GM12864 (cell line): Measurements from ENCODE around the gene PODNL1.

Experiments
- DNase-seq: peaks from one replicate; pipeline ENCODE4 v3.0.0-alpha.2; 2011; ENCODE audit warnings: low read depth
- H3K4me3 ChIP-seq: 2 replicates; pipeline ENCODE4 v1.5.1; 2011; ENCODE audit warnings: mild to moderate bottlenecking, low read depth, low read length, control low read depth
- TF ChIP-seq, protein P1 (sequence below): IDR thresholded peaks from 2 replicates; pipeline ENCODE4 v1.5.1; 2011; ENCODE audit warnings: low read depth, mild to moderate bottlenecking, moderate library complexity, low read length, control low read depth, inconsistent platforms; ENCODE audit errors: missing control alignments

PODNL1 gene

DNA sequence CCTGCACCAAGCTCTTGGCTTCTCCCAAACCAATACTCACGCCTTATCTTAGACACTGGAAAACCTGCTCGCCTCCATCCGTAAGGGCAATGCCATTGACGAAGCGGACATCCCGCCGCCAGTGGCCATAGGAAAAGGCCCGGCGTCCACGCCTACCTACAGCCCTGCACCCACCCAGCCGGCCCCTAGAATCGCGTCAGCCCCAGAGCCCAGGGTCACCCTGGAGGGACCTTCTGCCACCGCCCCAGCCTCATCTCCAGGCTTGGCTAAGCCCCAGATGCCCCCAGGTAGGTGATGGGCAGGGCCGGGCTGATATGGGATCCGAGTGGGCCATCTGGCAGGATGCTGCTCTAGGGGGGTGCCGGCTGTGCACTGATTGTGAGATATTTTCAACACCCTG lies 24.9 kb downstream of the PODNL1 start:
- TF ChIP-seq, protein P1, sequence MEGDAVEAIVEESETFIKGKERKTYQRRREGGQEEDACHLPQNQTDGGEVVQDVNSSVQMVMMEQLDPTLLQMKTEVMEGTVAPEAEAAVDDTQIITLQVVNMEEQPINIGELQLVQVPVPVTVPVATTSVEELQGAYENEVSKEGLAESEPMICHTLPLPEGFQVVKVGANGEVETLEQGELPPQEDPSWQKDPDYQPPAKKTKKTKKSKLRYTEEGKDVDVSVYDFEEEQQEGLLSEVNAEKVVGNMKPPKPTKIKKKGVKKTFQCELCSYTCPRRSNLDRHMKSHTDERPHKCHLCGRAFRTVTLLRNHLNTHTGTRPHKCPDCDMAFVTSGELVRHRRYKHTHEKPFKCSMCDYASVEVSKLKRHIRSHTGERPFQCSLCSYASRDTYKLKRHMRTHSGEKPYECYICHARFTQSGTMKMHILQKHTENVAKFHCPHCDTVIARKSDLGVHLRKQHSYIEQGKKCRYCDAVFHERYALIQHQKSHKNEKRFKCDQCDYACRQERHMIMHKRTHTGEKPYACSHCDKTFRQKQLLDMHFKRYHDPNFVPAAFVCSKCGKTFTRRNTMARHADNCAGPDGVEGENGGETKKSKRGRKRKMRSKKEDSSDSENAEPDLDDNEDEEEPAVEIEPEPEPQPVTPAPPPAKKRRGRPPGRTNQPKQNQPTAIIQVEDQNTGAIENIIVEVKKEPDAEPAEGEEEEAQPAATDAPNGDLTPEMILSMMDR: no peak
- H3K4me3 ChIP-seq: no peak overlapping the region
- no peak for DNase-seq

DNA sequence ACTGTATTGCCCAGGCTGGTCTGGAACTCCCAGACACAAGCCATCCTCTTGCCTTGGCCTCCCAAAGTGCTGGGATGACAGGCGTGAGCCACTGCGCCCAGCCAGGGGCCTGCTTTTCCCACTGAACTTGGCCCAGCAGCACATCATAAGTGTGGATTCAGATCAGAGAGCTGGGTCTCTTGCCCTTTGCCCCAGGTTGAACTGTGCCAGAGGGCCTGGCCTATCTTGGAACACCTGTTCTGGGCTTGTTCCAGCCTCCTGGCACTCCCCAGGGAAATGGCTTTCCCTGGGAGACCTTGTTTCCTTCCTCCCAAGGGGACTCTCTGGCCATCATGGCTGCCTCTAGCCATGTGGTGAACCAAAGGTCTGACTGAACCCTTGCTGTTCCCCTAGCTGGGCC lies 28.8 kb downstream of the PODNL1 start:
- DNase-seq: no peak
- TF ChIP-seq, protein P1: no peak
- H3K4me3 ChIP-seq: no peak overlapping the region

- no peak overlapping the region for H3K4me3 ChIP-seq
- TF ChIP-seq, protein P1: no peak
- DNase-seq: no peak
These were observed 29.5 kb downstream of the PODNL1 start for GRCh38 chr19:13908674-13909073.

GRCh38 chr19:13906910-13907309 lies 31.3 kb downstream of the PODNL1 start:
- H3K4me3 ChIP-seq: peak overlapping the region; percentile 77
- TF ChIP-seq, protein P1: no peak
- DNase-seq: no peak

DNA sequence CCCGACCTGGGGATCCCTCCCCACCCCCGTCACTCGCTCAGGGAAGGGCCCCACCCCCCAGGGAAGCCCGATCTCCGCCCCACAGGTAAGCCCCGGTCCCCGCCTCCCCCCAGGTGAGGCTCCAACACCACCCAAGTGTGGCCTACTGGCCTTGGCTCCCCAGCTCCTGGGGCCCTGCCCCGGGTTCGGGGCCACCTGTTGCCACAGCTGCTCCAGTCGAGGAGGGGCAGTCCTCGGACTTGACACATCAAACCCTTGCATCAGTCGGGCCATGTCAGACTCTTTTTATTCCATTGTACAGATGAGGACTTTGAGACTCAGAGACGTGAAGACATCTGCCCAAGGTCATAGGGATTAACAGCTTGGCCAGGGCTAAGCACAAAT lies 31.7 kb downstream of the PODNL1 start:
- no peak for DNase-seq
- TF ChIP-seq, protein P1: no peak
- H3K4me3 ChIP-seq: peak overlapping the region; percentile 77

DNA sequence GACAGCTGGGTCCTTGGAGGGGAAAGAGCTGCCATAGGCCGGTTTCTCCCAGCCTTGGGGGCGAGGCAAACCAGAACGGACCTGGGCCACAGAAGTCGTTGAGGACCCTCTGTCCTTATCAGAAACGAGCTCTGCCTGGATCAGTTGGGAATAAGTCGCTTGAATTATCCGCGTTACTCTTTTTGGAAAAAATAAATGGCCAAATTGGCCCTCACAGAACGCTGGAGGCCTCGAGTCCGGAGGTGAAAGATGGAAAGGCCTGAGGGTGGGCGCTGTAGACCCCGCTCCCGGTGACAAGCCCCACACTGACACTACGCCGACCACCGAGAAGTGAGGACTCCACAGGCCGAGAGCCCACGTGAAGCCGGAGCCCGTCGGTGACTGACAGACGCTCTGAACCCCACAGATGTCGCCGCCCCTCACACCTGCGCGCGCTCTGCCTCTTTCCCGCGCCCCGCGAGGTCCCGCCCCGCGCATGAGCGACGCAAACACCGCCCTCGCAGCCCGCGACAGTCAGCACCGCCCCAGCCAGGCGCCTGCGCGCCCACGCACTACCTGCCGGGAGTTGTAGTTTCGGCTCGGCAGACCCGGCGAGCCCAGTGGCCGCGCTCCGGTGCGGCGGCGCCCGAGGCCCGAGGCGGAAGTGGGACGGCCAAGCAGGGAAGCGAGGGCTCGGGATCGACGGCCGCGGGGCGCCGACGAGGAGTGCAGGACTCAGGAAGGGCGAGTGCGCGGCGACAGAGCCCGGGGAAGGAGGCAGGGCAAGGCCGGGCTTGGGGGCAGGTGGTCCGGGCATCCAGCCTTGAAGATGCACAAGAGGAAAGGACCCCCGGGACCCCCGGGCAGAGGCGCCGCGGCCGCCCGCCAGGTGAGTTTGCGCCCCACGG lies 32.3 kb downstream of the PODNL1 start, which contains the start of the genes BRME1 and CC2D1A:
Gene BRME1, minus strand, starts transcription at position 484 of the 887 bp plus-strand sequence. CDS start 1,225 bp downstream, outside the sequence.
Gene CC2D1A, plus strand, starts transcription at position 568 of the 887 bp plus-strand sequence. Its CDS starts 241 bp downstream, at position 809.
- peak within 1 kb of the TSS; percentile 77 for H3K4me3 ChIP-seq
- DNase-seq: peak; percentile 73
- TF ChIP-seq, protein P1: no peak
